ENCODE measurements around the gene ZFP1. TPM values are rescaled to one million over a fixed set of nuclear protein-coding genes. Genes with fewer than 3 reads are reported as not detected.

Gene ZFP1
- total and polyA plus RNA-seq, 2 of the 4 experiments (the other 2 are of a cell fraction), result 3.8 to 16.0 TPM

DNA sequence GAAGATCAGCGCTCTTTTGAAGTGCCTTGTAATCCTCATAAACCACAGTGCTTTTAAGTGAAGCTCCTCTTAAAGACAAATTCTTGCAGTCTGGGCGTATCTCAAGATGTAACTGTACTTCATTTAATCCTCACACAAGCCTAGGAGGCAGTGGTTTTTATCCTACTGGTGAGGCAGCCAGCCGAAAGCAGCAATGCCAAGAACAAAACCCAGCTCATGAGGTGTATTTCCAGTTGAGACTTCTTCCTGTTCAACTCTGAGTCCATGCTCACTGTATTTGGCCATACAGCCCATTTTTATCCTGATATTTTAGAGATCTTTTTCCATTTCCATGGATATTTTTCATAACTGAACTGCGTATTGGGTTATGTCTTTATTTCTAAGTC, 44.9 kb downstream of the ZFP1 start:
- intact Hi-C loops (cut with micrococcal nuclease), result loop anchor here (10.0 kb wide), 1 partner anchor 432 kb away; the partner anchor contains the start of gene ADAT1
- Histone ChIP-seq H3K4me2 (ENCODE audit: low read depth, low read length) (no peak overlapping the region), H2AK9ac (replicated peaks; ENCODE audit: low read depth, low read length, poor library complexity) (no peak overlapping the region), H3K4me1 (ENCODE audit: control insufficient read depth, insufficient read depth, low read length) (peaks cover 5% of the 10 kb centered on the region; the same call in 1 of the 2 replicates), H3K4me3 (ENCODE audit: insufficient read depth, low read depth, low read length) (no peak overlapping the region), H2BK5ac (ENCODE audit: low read depth, low read length, poor library complexity, severe bottlenecking) (no peak overlapping the region), H4K91ac (ENCODE audit: insufficient read depth, low read depth, low read length) (no peak overlapping the region), H4K8ac (ENCODE audit: low read depth in 2 of 2, low read length in 2 of 2) (no peak overlapping the region), H3K27me3 (ENCODE audit: control insufficient read depth, insufficient read depth, low read length) (peaks cover 15% of the 10 kb centered on the region; the same call in 1 of the 2 replicates), H3K56ac (ENCODE audit: extremely low read depth, insufficient read depth, low read length) (no peak overlapping the region), H4K20me1 (ENCODE audit: insufficient read depth, low read length) (no peaks in the 10 kb centered on the region), H3K14ac (replicated peaks; ENCODE audit: low read depth, low read length) (no peak overlapping the region), H3K36me3 (ENCODE audit: control insufficient read depth, insufficient read depth, low read length) (no peaks in the 10 kb centered on the region), H3K23ac (ENCODE audit: low read depth, low read length) (no peak overlapping the region), H2AFZ (replicated peaks; ENCODE audit: low read length, poor library complexity) (no peak overlapping the region), H3K79me1 (ENCODE audit: low read depth in 1 of 2, low read length in 2 of 2) (no peaks in the 10 kb centered on the region), H3K27ac (ENCODE audit: insufficient read depth, low read length) (no peak overlapping the region), H3K9me1 (ENCODE audit: insufficient read depth, low read length) (no peaks in the 10 kb centered on the region), H2AK5ac (ENCODE audit: low read depth, low read length) (no peak overlapping the region), H3K9ac (ENCODE audit: low read depth, low read length) (no peak overlapping the region), H3K18ac (ENCODE audit: low read depth, low read length) (no peak overlapping the region), H4K5ac (ENCODE audit: low read depth, low read length) (no peak overlapping the region), H2BK20ac (ENCODE audit: low read depth, low read length) (no peak overlapping the region), H3K9me3 (ENCODE audit: control insufficient read depth, insufficient read depth, low read length) (no peaks in the 10 kb centered on the region), H2BK120ac (ENCODE audit: low read depth, low read length) (no peak overlapping the region), H3K4ac (ENCODE audit: low read depth, low read length) (no peak overlapping the region), H2BK15ac (ENCODE audit: low read depth, low read length) (no peak overlapping the region)
- BruUV-seq (replicated peaks), result no TSS peak
- in situ Hi-C loops (cut with MboI; ENCODE audit: low sequenced_read_pairs), result no loop called here
- dilution Hi-C loops (cut with HindIII; ENCODE audit: low sequenced_read_pairs, unreplicated experiment), result no loop called here
- no peak for TF ChIP-seq BHLHE40 (IDR thresholded peaks at IDR 0.05; ENCODE audit: low read depth, low read length)
- TF ChIP-seq RCOR1 (IDR thresholded peaks at IDR 0.05; ENCODE audit: insufficient replicate concordance, low read length), result no peak
- no peak for TF ChIP-seq FOS (IDR thresholded peaks at IDR 0.05; ENCODE audit: low read depth, low read length)
- no peak for TF ChIP-seq RAD21 (IDR thresholded peaks at IDR 0.05; ENCODE audit: low read length)
- no peak for TF ChIP-seq CEBPB (IDR thresholded peaks at IDR 0.05; ENCODE audit: low read depth, low read length)
- no peak for TF ChIP-seq MXI1 (IDR thresholded peaks at IDR 0.05; ENCODE audit: borderline replicate concordance, low read depth, low read length)
- TF ChIP-seq, protein P1, sequence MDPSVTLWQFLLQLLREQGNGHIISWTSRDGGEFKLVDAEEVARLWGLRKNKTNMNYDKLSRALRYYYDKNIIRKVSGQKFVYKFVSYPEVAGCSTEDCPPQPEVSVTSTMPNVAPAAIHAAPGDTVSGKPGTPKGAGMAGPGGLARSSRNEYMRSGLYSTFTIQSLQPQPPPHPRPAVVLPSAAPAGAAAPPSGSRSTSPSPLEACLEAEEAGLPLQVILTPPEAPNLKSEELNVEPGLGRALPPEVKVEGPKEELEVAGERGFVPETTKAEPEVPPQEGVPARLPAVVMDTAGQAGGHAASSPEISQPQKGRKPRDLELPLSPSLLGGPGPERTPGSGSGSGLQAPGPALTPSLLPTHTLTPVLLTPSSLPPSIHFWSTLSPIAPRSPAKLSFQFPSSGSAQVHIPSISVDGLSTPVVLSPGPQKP (IDR thresholded peaks at IDR 0.05; ENCODE audit: borderline replicate concordance, low read depth, low read length), result no peak
- TF ChIP-seq POLR2A (IDR thresholded peaks at IDR 0.05; ENCODE audit: low read depth, low read length), result no peak
- no peak for TF ChIP-seq CHD1 (IDR thresholded peaks at IDR 0.05; ENCODE audit: low read depth, low read length)
- TF ChIP-seq MAFK (IDR thresholded peaks at IDR 0.05; ENCODE audit: low read depth, low read length), result no peak
- TF ChIP-seq SMC3 (IDR thresholded peaks at IDR 0.05; ENCODE audit: low read depth, low read length), result no peak
- TF ChIP-seq CTCF (conservative IDR thresholded peaks at IDR 0.05; ENCODE audit: low read depth, low read length), result no peak
- TF ChIP-seq, protein P2, sequence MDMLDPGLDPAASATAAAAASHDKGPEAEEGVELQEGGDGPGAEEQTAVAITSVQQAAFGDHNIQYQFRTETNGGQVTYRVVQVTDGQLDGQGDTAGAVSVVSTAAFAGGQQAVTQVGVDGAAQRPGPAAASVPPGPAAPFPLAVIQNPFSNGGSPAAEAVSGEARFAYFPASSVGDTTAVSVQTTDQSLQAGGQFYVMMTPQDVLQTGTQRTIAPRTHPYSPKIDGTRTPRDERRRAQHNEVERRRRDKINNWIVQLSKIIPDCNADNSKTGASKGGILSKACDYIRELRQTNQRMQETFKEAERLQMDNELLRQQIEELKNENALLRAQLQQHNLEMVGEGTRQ (IDR thresholded peaks at IDR 0.05; ENCODE audit: low read depth, low read length), result no peak
- no peak for TF ChIP-seq MAZ (IDR thresholded peaks at IDR 0.05; ENCODE audit: borderline replicate concordance, low read depth, low read length)
- no peak for TF ChIP-seq RFX5 (IDR thresholded peaks at IDR 0.05; ENCODE audit: low read depth, low read length)
- no peak for TF ChIP-seq NFE2L2 (IDR thresholded peaks at IDR 0.05; ENCODE audit: low read depth, low read length)
- CTCF ChIA-PET, result no interaction called here
- ATAC-seq (ENCODE audit: low read depth) (no peak), DNase-seq (no peak)
- POLR2A ChIA-PET (ENCODE audit: unreplicated experiment), result no interaction called here
- WGBS, 2 experiments (ENCODE audit: extremely low coverage in 2 of 2, insufficient read length in 1 of 2), result 67% methylated on average over 1 of the region's 4 CpGs; no CpG with 5 or more reads in 1 of the 2 experiments

Data from IMR-90 (cell line).